Measurements from ENCODE around the gene CETP. TPM values are rescaled to one million over a fixed set of nuclear protein-coding genes. Genes with fewer than 3 reads are reported as not detected.

Gene CETP
- total RNA-seq, 3 donors from 2014 or later (not counting 1 experiment from before 2014, with no cell fraction given) = 0.14 TPM; not detected in 2

DNA sequence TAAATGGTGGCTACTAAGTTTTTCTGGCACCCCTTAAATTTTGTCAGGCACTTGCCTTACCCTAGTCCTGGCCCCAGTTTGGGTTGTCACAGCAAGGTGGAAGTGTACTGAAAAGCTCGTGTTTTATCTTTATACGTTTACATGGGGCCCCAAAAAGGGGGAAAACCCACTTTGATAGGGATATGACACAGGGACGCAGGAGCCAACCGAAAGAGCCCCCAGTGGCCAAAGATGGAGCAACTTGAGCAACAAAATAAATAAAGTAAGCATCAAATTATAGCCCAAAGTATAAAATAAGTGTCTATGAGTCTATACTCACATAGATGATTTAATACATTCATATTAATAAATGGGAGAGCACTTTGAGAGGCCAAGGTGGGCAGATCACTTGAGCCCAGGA is 5.0 kb upstream of the CETP start:
- DNase-seq (no peak), ATAC-seq (no peak)
- H3K27ac Mint-ChIP-seq = no peak overlapping the region
- intact Hi-C loops (cut with micrococcal nuclease) = no loop called here
- Histone ChIP-seq H3K27me3 (ENCODE audit: control insufficient read depth, insufficient read depth, low read length) (no peaks in the 10 kb centered on the region), H3K27ac (ENCODE audit: low read length) (no peak overlapping the region), H3K4me1 (ENCODE audit: control insufficient read depth, insufficient read depth, low read length) (no peaks in the 10 kb centered on the region), H3K4me3 (ENCODE audit: low read length) (no peak overlapping the region), H3K9me3 (ENCODE audit: control insufficient read depth, insufficient read depth, low read length) (no peaks in the 10 kb centered on the region), H3K36me3 (ENCODE audit: control insufficient read depth, insufficient read depth, low read length) (no peaks in the 10 kb centered on the region)
- 33% methylated on average over 2 of the region's 4 CpGs for WGBS (ENCODE audit: insufficient coverage)
- H3K27me3 Mint-ChIP-seq (ENCODE audit: low read depth in 2 of 2) = no peaks in the 10 kb centered on the region
- no peaks in the 10 kb centered on the region for H3K4me1 Mint-ChIP-seq
- TF ChIP-seq, protein P1, sequence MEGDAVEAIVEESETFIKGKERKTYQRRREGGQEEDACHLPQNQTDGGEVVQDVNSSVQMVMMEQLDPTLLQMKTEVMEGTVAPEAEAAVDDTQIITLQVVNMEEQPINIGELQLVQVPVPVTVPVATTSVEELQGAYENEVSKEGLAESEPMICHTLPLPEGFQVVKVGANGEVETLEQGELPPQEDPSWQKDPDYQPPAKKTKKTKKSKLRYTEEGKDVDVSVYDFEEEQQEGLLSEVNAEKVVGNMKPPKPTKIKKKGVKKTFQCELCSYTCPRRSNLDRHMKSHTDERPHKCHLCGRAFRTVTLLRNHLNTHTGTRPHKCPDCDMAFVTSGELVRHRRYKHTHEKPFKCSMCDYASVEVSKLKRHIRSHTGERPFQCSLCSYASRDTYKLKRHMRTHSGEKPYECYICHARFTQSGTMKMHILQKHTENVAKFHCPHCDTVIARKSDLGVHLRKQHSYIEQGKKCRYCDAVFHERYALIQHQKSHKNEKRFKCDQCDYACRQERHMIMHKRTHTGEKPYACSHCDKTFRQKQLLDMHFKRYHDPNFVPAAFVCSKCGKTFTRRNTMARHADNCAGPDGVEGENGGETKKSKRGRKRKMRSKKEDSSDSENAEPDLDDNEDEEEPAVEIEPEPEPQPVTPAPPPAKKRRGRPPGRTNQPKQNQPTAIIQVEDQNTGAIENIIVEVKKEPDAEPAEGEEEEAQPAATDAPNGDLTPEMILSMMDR (IDR thresholded peaks at IDR 0.05) = no peak
- H3K9me3 Mint-ChIP-seq = no peaks in the 10 kb centered on the region
- H3K4me3 Mint-ChIP-seq = no peak overlapping the region
- H3K36me3 Mint-ChIP-seq = no peaks in the 10 kb centered on the region

DNA sequence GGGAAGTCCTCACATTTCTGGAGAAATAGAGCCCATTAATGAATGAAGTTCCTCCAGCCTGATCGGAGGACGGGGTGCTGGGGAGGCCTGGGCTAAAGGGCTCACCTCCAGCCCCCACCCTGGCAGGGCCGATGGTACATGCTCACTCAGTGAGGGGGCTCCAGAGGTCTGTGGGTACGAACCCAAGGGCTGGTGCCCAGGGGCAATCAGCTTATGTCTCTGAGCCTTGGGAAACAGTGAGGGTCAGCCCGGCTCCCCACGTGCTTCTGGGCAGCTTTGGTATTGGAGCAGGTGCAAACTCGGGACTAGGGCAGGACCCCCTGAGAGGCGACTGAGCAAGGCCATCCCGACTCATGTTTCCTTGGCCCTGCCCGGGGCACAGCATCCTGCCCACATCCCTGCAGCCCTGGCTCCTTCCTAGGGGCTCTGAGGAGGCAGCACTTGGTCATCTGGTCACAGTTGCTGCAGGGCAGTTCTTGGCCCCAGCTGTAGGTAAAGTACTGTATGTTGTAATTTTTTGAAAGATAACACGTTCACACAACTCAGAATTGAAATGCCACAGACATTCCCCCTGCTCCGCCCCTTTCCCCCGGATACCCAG is 969 bp upstream of the CETP start:
- Histone ChIP-seq H3K27me3 (ENCODE audit: control insufficient read depth, insufficient read depth, low read length) (no peaks in the 10 kb centered on the region), H3K4me3 (ENCODE audit: low read length) (no peak overlapping the region), H3K27ac (ENCODE audit: low read length) (no peak overlapping the region), H3K36me3 (ENCODE audit: control insufficient read depth, insufficient read depth, low read length) (no peaks in the 10 kb centered on the region), H3K9me3 (ENCODE audit: control insufficient read depth, insufficient read depth, low read length) (no peaks in the 10 kb centered on the region), H3K4me1 (ENCODE audit: control insufficient read depth, insufficient read depth, low read length) (peaks cover 14% of the 10 kb centered on the region)
- H3K4me1 Mint-ChIP-seq = peaks cover 12 to 14% of the 10 kb centered on the region in 2 donors
- TF ChIP-seq, protein P1 (IDR thresholded peaks at IDR 0.05) = no peak
- intact Hi-C loops (cut with micrococcal nuclease) = no loop called here
- no peaks in the 10 kb centered on the region for H3K27me3 Mint-ChIP-seq (ENCODE audit: low read depth in 2 of 2)
- DNase-seq (no peak), ATAC-seq (no peak)
- no peak overlapping the region for H3K27ac Mint-ChIP-seq
- H3K9me3 Mint-ChIP-seq = no peaks in the 10 kb centered on the region
- 88% methylated on average over 12 of the region's 13 CpGs for WGBS (ENCODE audit: insufficient coverage)
- H3K36me3 Mint-ChIP-seq = no peaks in the 10 kb centered on the region
- no peak overlapping the region for H3K4me3 Mint-ChIP-seq

DNA sequence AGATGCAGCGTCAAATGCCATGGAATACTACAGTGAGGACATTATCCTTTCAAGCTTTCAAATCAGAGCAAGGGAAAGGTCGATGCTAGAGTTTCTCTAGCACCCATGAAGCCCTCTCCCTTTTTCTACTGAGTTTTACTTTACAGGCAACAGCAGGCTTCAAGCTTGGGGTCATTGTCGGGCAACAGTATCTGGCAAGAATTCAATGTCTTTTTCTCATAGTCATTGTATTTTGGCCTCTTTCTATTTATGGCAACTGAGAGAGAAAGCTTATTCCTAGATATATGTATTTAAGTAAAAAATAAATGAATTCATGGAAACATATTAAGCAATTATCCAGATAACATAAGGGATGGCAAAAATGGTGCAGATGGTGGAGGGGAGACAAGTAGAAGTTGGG is 364 bp upstream of the CETP start:
- H3K27ac ChIP-seq (ENCODE audit: low read length) = no peak overlapping the region
- WGBS (ENCODE audit: insufficient coverage) = 82% methylated on average over 3 of the region's 3 CpGs
- Mint-ChIP-seq H3K27me3 (ENCODE audit: low read depth in 2 of 2) (no peaks in the 10 kb centered on the region), H3K4me3 (no peak overlapping the region), H3K27ac (no peak overlapping the region), H3K9me3 (no peaks in the 10 kb centered on the region), H3K36me3 (no peaks in the 10 kb centered on the region), H3K4me1 (peaks cover 12 to 18% of the 10 kb centered on the region in 2 donors)
- no peak for ATAC-seq
- H3K36me3 ChIP-seq (ENCODE audit: control insufficient read depth, insufficient read depth, low read length) = no peaks in the 10 kb centered on the region
- no peak overlapping the region for H3K4me3 ChIP-seq (ENCODE audit: low read length)
- peaks cover 18% of the 10 kb centered on the region for H3K4me1 ChIP-seq (ENCODE audit: control insufficient read depth, insufficient read depth, low read length)
- H3K9me3 ChIP-seq (ENCODE audit: control insufficient read depth, insufficient read depth, low read length) = no peaks in the 10 kb centered on the region
- no peak for DNase-seq
- TF ChIP-seq, protein P1 (IDR thresholded peaks at IDR 0.05) = no peak
- intact Hi-C loops (cut with micrococcal nuclease) = no loop called here
- H3K27me3 ChIP-seq (ENCODE audit: control insufficient read depth, insufficient read depth, low read length) = no peaks in the 10 kb centered on the region
